ENCODE results near the gene PCAT6.
"Not testable (repeated sequence)": the region's sequence is repeated elsewhere in the genome, so short reads cannot be mapped to it uniquely, and the experiment has no call there.

Gene PCAT6

DNA sequence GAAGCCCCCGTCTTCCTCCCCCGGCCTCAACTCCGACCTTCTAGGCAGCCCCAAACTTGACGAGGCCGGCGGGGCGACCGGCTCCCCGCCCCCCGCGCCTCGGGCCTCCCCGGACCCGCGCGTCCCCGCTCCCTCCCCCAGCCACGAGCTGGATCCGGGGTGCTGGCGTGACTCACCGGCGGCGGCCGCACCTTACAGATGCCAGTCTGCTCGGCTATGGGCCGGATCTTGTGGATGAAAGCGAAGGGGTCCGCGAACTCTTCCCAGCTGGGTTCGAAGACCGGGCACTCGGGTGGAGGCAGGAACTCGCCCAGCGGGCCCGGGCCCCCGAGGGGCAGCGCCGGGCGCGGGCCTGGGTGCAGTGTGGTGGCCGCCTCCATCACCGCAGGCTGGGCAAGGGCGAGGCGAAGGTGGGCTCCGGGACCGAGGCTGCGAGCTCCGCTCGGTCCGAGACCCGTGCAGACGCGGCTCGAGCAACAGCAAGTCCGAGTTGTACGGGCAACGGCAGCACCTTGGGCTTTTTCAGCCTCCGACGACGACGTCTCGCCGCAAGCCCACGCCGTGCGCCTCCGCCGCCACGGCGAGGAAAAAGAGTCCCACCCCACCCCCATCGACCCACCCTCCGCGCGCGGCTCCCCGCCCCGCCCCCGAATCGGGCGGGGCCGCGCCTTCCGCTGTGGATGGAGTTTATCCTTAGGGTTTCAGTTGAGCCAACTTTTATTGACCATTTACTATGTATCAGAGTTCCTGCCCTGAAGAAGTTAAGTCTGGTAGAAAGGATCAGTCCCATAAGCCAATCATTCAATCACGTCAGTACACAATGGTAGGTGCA lies 2.6 kb upstream of the PCAT6 start, which contains the start of gene KDM5B:
KDM5B (minus strand) TSS at position 496 of the 832 bp plus-strand sequence; CDS start at position 380, 116 bp downstream.
- peak; percentile 47 for DNase-seq

DNA sequence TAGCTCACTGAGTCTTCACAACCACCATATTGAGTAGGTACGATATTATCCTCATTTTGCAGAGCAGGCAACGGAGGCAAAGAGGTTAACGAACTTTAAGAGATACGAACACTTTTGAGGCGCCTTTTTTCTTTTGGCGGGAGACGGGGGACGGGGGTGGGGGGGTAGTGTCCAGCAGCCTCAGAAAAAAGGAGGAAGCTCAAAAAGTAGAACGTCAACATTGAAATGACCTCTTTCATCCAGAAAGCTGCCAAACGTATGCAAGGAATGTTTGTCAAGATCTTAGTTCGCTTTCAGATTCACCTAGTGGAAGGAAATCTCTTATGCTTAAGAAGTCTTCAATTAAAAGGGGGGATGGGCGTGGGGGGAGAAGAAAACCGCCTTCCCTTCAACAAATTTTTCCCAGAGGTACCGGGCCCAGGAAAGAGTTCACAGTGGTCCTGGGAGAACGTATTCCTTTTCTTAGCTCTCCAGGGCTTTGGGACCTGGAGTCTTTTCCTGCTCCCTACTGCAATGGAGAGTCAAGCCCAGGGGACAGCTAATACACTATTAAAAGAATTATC lies 1.1 kb upstream of the PCAT6 start:
- DNase-seq = no peak

DNA sequence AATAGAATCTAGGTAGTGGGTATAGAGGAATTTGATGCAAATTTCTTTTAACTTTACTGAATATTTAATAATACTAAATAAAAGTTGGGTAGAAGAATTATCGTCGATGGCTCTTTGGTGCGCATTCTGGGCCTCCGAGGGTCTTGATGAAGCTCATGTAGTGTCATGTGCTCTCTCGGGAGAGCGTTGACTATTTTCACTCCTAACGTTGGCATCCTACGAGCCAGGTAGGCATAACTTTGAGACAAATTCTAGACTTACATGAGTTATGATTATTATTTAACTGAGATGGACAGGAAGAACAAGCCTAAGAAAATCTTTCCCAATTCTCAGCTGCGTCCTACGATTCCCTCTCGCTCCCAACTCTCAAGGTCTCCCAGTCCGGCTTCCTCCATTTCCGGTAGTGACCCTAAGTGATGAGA lies 550 bp upstream of the PCAT6 start:
- no peak for DNase-seq

DNA sequence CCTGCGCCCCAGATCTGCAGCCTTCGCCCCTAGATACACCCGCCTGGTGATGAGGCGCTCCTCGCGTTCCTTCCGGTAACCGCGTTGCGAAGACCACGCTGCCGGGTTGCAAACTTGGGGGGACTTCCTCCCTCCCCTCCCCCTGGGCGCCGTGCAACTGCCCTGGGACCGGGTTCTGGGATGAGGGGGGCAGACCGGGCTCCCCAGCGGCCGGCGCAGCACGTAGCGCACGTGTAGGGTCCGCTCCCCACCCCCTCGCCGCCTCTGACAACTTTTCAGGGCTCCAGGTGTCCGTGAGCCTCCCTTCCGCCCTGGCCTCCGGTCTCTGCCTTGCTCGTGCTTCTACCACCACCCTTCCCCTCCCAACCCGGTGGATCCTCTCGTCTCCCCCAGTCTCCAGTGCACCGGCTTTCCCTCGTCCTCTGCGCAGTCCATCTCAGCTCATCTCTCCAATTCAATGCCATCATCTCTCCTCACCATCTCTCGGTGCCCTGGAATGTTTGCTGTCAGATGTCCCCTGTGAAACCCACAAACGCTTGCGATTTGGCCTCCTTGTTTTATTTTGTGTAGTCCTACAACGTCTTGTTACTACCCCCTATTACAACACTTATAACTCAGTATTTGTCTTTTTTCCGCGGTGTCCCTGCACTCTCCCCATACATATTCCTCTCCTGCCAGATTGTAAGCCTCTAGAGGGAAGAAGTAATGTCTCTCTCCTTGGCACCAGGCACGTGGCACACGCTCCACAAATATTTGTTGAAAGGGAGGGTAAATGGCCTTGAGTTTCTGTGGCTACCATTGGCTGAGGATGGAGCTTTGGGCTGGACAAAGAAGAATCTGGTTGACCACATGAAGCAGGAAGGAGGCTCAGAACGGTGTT lies 782 bp downstream of the PCAT6 start:
- DNase-seq = no peak

DNA sequence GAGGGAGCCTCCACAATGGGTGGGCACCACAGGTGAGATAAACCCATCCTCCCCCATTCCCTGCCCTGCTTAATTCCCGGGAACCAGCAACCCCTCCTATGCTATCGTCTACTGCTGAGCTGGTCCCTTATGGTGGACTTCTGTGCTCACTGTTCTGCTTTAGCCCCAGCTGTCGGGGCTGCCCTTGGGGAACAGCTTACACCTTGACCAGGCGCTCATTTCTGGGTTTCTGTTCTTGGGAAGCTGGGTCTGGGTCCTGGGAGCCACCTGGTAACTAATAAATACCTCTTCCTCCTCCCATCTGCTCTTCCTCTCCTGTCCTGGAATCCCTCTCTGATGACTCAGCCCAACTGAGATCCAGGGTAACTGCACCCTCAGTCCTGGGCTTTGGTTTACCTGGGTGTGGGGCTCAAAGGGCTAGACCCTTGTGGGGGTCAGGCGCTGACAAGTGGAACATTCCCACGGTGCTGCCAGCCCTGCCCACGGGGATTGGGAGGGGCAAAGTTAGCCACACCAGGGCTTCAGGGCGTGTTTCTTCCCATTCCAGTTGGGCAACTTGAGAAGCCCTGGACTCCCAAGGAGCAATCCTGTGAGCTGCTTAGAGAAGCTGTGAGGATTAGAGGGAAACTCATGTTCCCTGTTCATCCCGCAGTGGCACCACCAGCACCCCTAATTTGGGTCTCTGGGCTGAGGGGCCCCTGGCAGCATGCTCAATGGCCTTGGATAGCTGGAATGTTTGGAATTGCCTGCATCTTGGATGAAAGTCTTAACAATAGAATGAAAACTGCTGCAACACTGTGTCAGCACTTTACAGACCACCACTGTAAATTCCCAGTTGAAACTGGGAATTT lies 1.6 kb downstream of the PCAT6 start:
- DNase-seq = no peak

DNA sequence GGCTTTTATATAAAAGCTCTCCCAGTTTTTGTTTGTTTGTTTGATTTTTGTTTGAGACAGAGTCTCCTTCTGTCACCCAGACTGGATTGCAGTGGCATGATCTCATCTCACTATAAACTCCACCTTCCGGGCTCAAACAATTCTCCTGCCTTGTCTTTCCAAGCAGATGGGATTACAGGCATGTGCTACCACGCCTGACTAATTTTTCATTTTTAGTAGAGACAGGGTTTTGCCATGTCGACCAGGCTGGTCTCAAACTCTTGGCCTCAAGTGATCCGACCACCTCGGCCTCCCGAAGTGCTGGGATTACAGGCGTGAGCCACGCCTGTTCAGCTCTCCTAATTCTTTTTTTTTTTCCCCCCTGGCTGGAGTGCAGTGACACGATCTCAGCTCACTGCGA lies 4.4 kb downstream of the PCAT6 start:
- no peak for DNase-seq

DNA sequence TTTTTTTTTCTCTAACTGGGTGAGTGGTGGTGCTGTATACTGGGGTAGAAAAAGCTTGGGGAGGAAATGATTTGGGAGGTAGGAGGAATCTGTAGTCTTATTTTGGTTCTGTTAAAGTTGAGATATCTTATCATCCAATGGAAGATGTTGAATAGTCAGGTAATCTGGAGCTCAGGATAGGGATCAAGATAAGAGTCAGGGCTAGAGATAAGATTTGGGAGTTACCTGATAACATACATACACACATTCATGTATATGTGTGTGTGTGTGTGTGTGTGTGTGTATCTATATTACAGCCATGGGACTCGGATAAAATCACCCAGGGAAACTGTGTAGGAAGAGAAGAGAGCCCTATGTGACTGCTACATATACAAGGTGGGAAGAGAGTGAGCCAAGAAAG lies 8.1 kb downstream of the PCAT6 start:
- no peak for DNase-seq

DNA sequence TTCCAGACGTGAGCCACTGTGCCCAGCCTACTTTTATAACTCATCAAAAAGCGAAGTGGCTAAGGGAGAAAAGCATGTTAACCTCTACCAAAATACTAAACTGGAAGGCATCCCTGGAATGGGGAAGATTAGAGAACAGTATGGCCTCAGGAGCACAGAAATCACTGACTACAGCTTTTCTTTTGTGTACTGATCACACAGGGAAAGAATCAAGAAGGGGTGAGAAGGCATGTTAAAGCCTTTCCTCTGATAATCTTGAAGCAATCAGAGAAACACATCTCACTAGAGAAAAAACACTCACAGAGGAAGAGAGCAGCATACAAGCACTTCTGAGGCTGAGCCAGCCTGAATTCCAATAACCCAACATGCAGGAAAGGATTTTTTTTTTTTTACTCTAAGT lies 10.7 kb downstream of the PCAT6 start:
- no peak for DNase-seq

DNA sequence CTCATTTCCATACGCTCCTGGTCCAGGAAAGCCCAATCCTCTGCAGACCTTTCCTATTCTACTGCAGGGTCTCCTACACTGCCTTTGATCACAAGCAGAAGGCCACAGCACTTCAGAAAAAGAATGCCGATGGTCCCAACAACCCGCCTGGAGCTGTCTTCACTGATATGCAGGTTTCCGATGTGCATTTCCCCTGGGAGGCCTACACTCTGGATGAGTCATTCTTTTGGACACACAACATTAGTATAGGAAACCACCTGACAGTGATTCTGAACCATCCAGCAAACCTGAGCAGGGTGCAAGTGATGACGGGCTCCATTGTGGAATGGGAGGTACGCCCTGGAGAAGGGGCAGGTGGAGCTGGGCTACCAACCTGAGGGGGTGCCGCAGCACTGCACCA lies 15.0 kb downstream of the PCAT6 start:
- DNase-seq = no peak

DNA sequence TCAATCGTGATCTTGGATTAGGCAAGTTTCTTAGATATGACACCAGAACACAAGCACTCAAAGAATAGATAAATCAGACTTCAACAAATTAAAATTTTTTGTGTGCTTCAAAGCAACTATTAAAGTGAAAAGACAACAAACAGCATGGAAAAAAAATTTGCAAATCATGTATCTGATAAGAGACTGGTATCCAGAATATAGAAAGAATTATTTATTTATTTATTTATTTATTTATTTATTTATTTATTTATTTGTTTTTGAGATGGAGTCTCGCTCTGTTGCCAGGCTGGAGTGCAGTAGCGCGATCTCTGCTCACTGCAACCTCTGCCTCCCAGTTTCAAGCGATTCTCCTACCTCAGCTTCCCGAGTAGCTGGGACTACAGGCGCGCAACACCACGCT lies 18.5 kb downstream of the PCAT6 start:
- not testable (repeated sequence) for DNase-seq

DNA sequence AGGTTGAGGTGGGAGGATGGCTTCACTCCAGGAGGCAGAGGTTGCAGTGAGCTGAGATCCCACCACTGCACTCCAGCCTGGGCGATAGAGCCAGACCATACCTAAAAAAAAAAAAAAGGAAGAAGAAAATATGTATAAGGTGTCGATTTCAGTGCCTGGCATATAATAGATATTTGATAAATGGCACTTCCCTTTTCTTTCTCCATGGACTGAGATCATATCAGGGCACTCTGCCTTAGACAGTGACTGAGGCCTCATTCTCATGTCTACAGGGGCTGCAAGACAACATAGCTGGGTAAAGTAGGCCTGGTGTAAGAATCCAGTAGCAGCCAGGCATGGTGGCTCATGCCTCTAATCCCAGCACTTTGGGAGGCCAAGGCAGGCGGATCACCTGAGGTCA lies 21.2 kb downstream of the PCAT6 start:
- DNase-seq = no peak

DNA sequence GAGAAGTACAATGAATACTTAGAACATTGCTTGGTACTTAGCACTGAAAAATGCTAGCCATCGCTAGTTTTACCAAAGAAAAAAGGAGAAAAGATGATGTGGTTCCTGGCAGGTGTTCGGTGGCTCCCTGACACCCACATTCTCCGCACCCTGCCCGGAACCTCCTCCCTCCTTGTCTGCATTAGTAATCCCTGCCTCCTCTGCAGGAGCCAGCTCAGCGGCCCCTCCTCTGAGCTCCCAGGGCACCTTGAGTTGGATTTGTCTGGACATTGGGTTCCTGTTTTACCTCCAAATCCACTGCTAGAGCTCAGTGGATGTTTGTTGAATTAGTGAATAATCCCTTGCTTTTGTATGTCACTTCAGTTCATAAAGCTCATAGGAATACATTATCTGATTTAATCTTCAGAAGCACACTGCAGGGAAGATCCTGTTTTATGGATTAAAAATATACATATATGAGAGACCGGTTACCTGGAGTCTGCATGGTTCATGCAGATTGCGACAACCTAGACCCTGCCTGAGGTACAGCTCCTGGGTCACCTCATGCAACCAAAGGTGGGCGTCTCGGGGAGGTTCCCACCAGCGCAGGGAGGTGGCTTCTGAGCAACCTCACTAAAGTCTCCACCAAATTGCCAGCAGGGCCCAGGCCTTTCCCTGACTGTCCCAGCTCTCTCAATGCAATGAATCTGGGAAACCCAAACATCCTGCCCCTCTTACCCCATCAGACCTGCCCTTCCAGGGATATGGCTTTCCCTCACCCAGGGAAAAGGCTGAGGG lies 24.2 kb downstream of the PCAT6 start:
- no peak for DNase-seq

DNA sequence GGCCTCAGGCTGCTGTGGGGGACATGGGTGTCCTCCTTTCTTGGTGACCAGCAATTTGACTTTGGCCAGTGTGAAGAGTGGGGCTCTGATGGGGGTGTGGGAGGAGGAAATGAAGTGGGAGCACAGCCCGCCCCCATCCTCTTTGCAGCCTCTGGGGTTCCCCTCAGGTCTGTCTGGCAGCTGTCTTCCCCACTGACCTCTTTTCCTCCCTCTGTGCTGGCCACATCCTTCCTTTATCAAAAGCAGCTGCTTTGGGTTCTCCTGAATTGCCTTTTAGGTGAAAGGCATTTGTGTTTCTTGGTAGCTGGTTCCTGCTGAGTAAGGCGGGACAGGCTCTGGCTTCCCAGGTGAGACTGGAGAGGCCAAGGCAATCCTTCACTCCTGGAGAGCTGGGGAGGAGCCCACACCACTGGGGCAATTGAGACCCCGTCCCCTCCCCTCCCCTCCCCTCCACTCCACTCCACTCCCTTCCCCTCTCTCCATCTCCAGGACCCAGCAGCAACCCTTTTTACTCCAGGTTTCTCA lies 24.9 kb downstream of the PCAT6 start:
- no peak for DNase-seq

DNA sequence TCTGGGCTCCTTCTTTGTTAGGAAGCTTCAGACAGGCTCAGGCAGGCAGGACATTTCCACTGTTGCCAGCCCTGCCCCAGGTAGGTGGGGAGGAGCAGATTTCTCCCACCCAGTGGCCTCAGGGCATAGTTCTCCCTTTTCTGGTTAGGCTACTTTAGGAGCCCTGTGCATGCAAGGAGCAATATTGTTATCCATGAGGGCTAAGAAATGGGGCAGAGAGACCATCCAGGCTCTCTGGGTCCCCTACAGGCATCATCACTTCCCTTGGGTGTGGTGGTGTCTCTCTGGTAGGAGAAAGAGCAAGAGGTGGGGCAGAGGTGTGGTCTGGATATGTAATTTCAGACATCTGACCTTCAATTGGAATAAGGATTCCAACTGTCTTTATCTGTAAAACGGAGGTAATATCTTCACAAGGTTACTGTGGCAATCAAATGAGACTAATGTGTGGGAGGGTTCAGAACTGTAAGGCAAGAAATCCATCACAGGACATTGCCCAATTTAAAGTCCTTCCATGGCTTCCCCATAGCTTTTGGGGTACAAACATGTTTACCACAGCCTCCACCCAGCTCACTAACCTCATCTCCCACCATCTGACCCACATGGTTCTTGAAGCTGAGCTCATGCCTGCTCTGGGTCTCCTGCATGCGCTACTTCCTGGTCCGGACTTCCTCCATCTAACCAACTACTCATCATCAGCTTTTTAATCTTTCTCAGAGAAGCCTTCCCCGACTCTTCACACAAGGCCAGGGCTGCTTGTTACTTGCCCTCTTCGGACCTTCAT lies 26.1 kb downstream of the PCAT6 start:
- DNase-seq = no peak

DNA sequence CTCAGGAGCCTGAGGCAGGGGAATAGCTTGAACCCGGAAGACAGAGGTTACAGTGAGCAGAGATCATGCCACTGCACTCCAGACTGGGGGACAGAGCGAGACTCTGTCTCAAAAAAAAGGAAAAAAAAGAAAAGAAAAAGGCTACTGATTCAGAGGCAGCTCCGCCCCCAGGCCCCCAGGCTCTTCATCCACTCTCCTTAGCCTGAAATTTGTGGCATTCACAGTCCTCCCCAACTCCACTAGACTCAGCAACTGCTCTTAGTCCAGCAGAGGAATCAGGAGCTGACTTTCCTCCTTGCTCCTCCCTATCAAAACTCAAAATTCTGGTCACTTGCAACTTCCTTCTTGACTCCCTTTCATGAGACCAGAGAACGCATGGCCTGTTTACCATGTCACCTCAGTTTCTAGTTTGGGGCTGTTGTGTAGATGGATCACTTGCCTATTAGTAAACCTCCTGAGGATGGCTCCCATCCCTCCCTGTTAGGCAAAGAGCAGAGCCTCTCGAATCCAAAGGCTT lies 27.1 kb downstream of the PCAT6 start:
- no peak for DNase-seq

DNA sequence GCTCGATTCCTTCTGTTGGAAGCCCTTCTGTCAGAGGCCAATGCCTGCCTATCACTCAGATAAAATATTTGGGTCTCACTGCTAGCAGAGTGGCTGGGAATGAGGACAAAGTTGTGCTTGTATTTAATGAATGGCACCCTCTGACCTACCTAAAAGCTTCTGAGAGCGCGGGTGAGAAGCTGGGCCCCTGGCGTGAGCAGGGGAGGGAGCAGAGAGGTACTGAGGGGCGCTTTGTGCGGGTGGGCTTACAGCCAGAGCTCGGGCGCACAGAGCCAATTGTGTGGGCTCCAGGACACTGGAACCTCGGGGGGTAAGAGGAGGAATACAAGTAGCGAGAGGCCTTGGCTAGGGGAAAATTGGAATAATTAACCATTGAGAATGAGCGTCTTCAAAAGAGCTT lies 32.3 kb downstream of the PCAT6 start:
- no peak for DNase-seq

DNA sequence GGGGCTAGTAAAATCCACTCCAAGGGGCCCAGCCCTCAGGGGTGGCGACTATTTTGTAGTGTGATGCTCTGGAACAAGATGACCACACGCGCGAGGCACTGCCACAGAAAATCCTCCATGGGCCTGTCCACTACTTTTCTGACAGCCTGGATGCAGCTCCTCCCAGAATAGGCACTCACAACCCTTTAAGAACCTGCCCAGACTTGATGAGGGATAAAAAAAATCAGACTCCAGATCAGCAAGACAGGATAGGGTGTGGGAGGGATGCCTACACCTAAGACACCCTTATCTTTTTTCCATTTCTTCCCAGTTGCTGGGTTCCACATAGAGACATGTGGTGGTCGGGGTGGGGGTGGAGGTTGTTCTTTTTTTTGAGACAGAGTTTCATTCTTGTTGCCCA lies 33.5 kb downstream of the PCAT6 start:
- no peak for DNase-seq

DNA sequence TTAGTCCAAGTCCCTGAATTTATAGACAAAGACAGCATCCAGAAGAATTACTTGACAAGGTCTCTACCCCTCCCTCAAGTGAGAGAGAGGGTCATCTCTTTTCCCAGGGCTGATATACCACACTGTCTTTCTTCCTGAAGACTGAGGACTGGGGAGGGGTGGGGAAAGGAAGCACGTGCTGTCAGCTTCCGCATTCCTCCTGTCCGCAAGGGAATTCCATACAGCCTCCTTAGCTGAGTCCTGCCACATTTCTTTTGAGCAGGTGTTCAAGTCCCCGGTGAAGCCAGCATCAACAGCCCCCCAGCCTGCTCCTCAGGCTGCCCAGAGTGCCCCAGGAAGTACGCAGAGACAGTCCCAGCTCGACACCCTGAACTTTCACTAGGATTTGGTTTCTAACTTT lies 34.2 kb downstream of the PCAT6 start:
- DNase-seq = no peak

DNA sequence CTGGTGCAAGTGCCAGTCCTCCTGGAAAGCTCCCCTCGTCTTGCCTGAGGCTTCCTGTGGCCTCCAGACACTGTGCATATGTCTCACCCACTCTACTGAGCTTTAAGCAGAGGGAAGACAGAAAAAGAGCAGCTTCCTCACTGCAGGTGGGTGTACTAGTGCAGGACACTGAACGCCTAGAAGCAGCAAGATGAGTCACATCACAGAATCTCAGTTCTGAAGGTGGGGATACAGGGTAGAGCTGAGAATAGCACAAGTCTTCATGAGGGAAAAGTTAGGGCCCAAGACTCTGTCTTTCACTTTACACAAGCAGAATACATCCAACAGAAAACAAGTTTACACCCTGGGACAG lies 37.4 kb downstream of the PCAT6 start:
- no peak for DNase-seq

DNA sequence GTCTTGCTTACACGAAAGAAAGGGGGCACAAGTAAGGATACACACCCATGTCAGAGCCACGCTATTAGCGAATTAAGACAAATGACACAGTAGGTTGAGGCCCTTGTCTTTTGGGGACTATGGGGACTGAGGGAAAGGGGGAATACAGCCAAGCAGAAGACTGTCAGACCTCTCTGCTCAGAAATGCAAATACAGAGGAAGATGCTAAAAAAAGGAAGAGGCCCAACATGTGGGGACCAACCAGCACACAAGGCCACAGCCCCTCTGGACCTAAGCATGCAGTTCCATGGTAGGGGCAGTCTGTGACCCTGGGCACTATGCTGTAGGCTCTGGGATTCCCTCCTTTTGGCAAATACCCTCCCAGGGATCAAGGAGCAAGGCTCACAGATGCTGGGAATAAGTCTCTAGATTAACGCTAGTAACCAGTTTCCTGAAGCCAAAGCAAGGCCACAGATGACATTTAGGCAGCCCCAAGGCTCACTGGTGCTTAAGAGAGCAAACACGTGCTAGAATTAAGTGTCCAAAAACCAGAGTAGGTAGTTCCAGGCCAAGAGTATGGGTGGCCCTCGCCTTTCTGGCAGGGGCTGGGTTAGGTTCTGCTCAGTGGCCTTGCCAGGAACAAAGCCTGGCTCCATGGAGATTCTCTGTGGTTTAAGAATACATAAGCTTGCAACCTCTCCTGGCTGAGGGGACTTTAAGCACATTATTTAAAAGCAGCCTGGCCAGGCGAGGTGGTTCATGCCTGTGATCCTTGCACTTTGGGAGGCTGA lies 40.0 kb downstream of the PCAT6 start:
- DNase-seq = no peak
